Activated CD8-positive, alpha-beta memory T cell treated with anti-CD3 and anti-CD28 coated beads, Interleukin-2, amount 10 ng/mL, durations not matched to agents 7 days and 5 days (primary cell): ENCODE data around the gene SLC47A2. TPM values are rescaled to one million over a fixed set of nuclear protein-coding genes. Genes with fewer than 3 reads are reported as not detected.

Experiments
- ATAC-seq: fragments of 150-1000 bp; cut with Tn5 transposase; one replicate; pipeline ENCODE4 v1.10.0; 2021; ENCODE audit warnings: moderate library complexity
- CTCF ChIA-PET: fragments of 350-600 bp; sonication (Branson Sonifier 250); formaldehyde crosslinking; loops from one replicate; lab custom pipeline; 2021; ENCODE audit warnings: antibody characterized with exemption; lab: Charles Lee
- DNase-seq: peaks from one replicate; pipeline ENCODE4 v3.0.0-alpha.2; 2020
- H3K27ac Mint-ChIP-seq: one replicate; pipeline ENCODE4 v1.8.0; 2021; ENCODE audit warnings: mild to moderate bottlenecking, mixed read lengths
- H3K27me3 Mint-ChIP-seq: one replicate; pipeline ENCODE4 v1.8.0; 2021; ENCODE audit warnings: mixed read lengths
- H3K36me3 Mint-ChIP-seq: one replicate; pipeline ENCODE4 v1.8.0; 2021; ENCODE audit warnings: mild to moderate bottlenecking, mixed read lengths
- H3K4me1 Mint-ChIP-seq: one replicate; pipeline ENCODE4 v1.8.0; 2021; ENCODE audit warnings: mixed read lengths
- H3K4me3 Mint-ChIP-seq: one replicate; pipeline ENCODE4 v1.8.0; 2021; ENCODE audit warnings: mild to moderate bottlenecking, moderate library complexity, mixed read lengths
- H3K9me3 Mint-ChIP-seq: one replicate; pipeline ENCODE4 v1.8.0; 2022; ENCODE audit warnings: low read depth, mixed read lengths
- total RNA-seq, 2 experiments: library from RNA; stranded (reverse); gene quantifications; one replicate each; pipeline ENCODE4 v1.2.3, GENCODE V29; 2021

The SLC47A2 gene
- total RNA-seq, 2 experiments from 2014 or later: not detected

DNA sequence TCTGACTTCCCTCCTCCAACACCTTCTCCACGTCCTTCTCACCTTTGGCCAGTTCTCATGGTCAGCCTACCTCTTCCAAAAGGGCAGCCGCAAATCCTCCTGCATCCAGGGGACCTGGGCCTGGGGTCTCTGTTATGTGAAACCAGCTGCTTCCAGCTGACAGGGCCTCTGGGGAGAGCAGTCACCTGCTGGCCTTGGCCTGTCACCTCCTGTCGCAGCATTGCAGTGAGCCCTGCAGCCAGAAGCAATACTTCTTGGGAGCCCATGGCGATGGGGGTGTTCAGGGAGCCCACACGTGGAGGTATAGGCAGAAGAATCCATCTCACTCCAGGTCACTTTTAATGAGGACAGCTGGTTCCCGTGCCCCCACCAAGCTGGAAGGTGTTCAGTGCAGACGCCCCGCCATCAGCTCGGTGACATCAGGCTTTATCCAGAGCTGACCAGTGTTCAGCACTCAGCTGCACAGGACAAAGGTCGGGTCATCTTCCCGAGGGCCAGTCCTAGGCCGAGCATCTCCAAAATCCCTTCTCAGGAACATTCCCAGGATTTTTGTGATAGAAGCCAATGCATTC lies 1.7 kb upstream of the SLC47A2 start:
- no peaks in the 10 kb centered on the region for H3K27me3 Mint-ChIP-seq
- ATAC-seq (no peak), DNase-seq (no peak)
- no peaks in the 10 kb centered on the region for H3K4me1 Mint-ChIP-seq
- CTCF ChIA-PET: no interaction called here
- no peak overlapping the region for H3K4me3 Mint-ChIP-seq
- no peaks in the 10 kb centered on the region for H3K9me3 Mint-ChIP-seq
- no peaks in the 10 kb centered on the region for H3K36me3 Mint-ChIP-seq
- no peak overlapping the region for H3K27ac Mint-ChIP-seq

DNA sequence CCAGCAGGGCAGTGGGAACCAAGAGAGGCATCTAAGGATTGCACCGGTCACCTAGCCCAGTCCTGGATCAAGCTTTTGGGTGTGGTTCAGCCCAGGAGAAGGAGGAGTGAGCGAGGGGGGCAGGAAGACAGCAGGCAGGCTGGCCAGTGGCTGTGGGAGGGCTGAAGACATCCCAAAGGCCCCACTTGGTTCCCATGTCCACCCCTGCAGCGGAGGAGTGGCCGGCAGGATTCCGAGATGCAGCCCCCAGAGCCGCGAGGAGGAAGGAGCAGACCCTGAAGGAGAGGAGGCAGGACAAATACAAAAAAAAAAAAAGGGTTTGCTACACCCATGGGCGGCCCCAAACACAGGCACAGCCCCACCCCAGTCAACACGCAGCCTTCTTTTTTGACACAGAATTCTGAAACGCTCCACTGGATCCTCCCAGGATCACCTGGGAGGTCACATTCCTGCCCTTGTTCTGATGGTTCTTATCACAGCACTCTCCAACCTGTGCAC lies 1.1 kb upstream of the SLC47A2 start:
- Mint-ChIP-seq H3K36me3 (no peaks in the 10 kb centered on the region), H3K9me3 (no peaks in the 10 kb centered on the region), H3K4me1 (no peaks in the 10 kb centered on the region), H3K4me3 (no peak overlapping the region), H3K27ac (no peak overlapping the region), H3K27me3 (no peaks in the 10 kb centered on the region)
- ATAC-seq: no peak
- CTCF ChIA-PET: no interaction called here
- no peak for DNase-seq

DNA sequence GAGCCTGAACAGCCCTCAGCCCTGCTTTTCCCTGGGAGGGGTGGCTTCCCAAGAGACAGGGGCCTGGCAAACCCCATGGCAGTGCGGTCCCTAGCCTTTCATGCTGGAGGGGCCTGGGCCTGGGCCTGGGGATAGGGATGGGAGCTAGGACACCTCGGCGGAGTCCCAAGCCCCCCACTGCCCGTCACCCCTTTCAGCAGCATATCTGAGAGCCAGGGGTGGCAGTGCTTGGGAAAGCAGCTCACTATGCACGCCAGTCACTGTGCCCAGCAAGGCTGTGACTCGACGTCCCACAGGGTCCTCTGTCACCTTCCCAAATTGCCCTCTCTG lies 612 bp upstream of the SLC47A2 start:
- Mint-ChIP-seq H3K27me3 (no peaks in the 10 kb centered on the region), H3K4me1 (no peaks in the 10 kb centered on the region), H3K4me3 (no peak overlapping the region), H3K36me3 (no peaks in the 10 kb centered on the region), H3K9me3 (no peaks in the 10 kb centered on the region), H3K27ac (no peak overlapping the region)
- DNase-seq (no peak), ATAC-seq (no peak)
- CTCF ChIA-PET: no interaction called here

DNA sequence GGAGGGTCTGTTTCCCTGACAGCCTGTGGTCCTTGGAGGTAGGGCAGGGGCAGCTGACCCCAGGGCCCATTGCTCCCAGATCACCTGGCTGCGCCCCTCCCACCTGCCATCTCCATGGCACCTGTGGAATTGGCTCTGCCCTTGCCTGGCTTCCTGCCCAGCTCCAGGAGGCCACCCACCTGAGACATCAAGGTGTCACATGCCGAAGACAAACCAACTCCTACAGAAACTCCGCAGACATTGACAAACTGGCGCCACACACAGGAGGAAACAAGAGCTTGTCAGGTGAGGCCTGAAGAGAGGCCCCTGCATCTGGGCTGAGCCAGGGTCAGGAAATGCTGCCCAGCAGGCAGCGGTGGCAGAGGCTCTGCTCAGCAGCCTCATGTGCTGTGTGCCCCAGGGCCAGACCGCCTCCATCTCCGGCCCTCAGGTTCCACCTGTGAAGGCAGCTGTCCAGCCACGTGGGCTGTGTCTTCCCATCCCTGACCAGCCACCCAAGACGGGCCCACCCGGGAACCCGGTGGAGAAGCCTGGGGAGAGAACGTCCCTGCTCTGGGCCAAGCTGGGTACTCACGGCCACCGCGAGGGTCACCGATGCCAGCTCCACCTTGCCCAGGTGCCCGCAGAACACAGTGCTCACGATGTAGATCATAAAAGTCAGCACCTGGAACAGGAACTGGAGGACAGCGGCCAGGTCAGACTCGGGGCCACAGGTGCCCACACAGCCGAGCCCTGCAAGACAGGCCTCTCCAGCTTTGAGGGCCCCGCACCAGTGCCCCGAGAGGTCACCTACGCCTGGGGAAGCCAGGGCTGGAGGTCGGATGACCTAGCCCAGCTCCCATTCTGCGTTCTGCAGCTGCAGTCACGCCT lies 1.6 kb downstream of the SLC47A2 start:
- no peak for ATAC-seq
- no peaks in the 10 kb centered on the region for H3K9me3 Mint-ChIP-seq
- DNase-seq: no peak
- no peaks in the 10 kb centered on the region for H3K36me3 Mint-ChIP-seq
- CTCF ChIA-PET: interaction anchor here (1.1 kb wide), 1 partner anchor 30 kb away, joined by 3 read pairs; no protein-coding TSS in a partner anchor
- no peak overlapping the region for H3K27ac Mint-ChIP-seq
- H3K4me3 Mint-ChIP-seq: no peak overlapping the region
- no peaks in the 10 kb centered on the region for H3K27me3 Mint-ChIP-seq
- no peaks in the 10 kb centered on the region for H3K4me1 Mint-ChIP-seq

DNA sequence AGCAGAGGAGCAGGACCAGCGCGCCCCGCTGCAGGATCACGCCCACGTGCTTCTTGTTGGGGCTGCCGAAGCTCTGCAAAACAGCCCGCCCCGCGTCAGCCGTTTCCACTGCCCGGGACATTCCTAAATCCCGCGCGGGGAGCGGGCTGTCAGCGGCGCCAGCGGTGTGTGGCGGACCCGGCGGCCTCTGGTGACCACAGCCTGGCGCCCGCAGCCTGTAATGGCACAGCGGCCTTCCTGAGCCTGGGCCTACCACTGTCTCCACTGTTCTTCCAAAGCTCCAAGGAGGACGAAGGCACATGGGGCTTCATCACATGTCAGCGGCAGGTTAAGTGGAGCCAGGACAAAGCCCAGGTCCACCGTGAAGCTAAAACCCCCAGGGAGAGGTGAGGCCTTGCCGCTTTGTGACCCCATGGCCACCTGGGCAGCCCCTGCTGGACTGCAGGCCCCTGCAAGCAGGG lies 2.5 kb downstream of the SLC47A2 start:
- Mint-ChIP-seq H3K4me1 (no peaks in the 10 kb centered on the region), H3K27ac (no peak overlapping the region), H3K9me3 (no peaks in the 10 kb centered on the region), H3K27me3 (no peaks in the 10 kb centered on the region), H3K4me3 (no peak overlapping the region), H3K36me3 (no peaks in the 10 kb centered on the region)
- CTCF ChIA-PET: no interaction called here
- ATAC-seq: no peak
- DNase-seq: no peak

DNA sequence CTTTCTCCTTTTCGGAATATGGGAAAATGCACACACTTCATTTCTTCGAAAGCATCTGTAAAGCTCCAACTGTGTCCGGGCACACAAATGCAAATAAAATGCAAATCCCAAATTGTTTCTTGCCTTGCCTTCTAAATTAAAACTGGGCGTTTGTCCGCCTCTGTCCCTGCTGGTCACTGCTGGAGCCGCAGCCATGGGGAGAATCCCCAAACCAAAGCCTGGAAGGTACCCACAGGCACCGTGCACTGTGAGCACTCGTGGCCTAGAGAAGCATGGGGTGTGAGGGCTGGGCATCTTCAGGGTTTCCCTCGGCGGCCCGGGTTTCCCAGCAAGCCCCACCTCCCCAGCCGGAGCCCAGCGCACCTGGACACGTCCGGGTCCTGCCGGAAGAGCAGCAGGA lies 2.9 kb downstream of the SLC47A2 start:
- CTCF ChIA-PET: no interaction called here
- H3K4me1 Mint-ChIP-seq: no peaks in the 10 kb centered on the region
- H3K9me3 Mint-ChIP-seq: no peaks in the 10 kb centered on the region
- H3K4me3 Mint-ChIP-seq: no peak overlapping the region
- no peaks in the 10 kb centered on the region for H3K27me3 Mint-ChIP-seq
- H3K27ac Mint-ChIP-seq: no peak overlapping the region
- no peak for ATAC-seq
- no peaks in the 10 kb centered on the region for H3K36me3 Mint-ChIP-seq
- DNase-seq: no peak

DNA sequence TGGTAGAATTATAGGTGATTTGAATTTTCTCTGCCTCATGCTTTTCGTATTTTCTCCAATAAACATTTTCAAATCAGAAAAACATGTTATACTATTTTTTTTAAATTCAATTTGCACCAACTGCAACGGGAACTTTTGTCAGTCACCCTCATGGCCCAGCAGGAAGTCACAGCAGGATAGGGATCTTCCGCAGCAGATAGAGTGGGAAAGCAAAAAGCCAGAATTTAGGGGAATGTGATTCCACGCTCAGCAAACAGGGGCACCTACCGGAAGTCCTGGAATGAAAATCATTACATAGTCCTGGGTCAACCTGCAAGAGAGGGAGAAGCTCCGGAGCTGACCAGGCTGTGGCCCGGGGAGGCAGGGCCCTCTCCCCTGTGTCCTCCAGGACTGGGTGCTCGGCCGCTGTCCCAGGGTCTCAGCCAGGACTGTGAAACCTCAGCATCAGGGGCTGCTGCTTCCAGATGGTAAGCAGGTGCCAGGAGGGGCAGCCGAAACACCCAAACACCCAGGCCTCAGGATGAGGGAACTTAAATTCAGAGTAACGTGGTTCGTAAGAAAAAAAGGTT lies 3.9 kb downstream of the SLC47A2 start:
- H3K27me3 Mint-ChIP-seq: no peaks in the 10 kb centered on the region
- ATAC-seq: no peak
- H3K4me1 Mint-ChIP-seq: no peaks in the 10 kb centered on the region
- CTCF ChIA-PET: no interaction called here
- H3K4me3 Mint-ChIP-seq: no peak overlapping the region
- H3K9me3 Mint-ChIP-seq: no peaks in the 10 kb centered on the region
- H3K36me3 Mint-ChIP-seq: no peaks in the 10 kb centered on the region
- no peak for DNase-seq
- no peak overlapping the region for H3K27ac Mint-ChIP-seq

DNA sequence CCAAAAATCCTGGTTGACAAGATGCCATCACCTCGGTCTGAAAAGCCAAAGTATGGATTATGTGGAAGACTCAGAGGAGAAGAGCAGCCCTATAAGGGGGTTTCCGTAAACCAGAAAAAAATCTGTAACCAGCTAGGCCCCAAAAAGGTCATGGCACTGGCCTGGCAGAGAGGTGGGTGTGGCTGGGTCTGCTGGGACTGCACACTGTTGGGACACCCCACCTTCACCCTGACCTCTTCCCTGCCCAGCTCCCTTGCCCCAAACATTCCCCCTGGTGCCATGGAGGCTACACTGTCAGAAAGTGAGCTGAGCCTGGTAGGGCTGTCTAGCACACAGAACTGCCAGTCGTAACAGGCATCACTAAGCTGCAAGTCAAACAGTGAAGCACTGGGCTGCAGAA lies 6.5 kb downstream of the SLC47A2 start:
- Mint-ChIP-seq H3K4me3 (no peak overlapping the region), H3K36me3 (no peaks in the 10 kb centered on the region), H3K27me3 (no peaks in the 10 kb centered on the region), H3K4me1 (no peaks in the 10 kb centered on the region), H3K27ac (no peak overlapping the region), H3K9me3 (no peaks in the 10 kb centered on the region)
- CTCF ChIA-PET: interaction anchor here (1.0 kb wide), 1 partner anchor 86 kb away, joined by 3 read pairs; no protein-coding TSS in a partner anchor
- no peak for ATAC-seq
- no peak for DNase-seq

DNA sequence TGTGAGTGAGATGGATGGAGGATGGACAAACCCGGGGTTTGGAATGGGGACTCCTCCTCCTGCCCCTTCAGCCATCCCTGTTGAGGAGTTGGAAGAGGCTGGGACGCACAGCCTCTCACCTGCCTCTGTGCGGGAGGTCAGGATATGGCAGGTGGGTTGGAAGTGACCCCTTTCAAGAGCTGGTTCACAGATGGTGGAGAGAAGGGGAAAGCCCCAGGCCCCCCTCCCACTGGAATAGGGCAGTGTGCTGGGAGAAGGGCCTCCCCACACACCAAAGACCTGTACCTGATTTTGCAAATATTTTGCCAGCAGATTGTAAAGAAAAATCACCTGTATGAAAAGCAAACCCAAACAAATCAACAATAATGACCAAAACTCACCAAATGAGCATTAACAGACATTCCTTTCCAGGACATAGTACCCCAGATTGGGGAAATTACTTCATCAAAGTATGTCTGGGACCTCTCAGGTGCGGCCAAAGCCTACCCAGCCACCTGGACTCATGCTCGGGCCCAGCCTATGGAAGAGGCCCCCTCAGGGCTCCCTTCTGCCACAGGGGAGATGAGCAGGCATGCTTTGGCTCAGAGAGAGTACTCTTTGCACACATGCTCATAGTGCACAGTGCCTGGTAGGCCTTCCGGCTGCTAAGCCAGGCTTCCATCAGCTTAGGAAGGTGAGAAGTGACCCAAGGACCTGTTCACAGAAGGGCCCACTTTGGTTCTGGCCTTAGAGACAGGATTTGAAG lies 7.8 kb downstream of the SLC47A2 start:
- H3K27me3 Mint-ChIP-seq: no peaks in the 10 kb centered on the region
- ATAC-seq (no peak), DNase-seq (peak; percentile 32)
- no peak overlapping the region for H3K27ac Mint-ChIP-seq
- H3K36me3 Mint-ChIP-seq: no peaks in the 10 kb centered on the region
- H3K4me1 Mint-ChIP-seq: no peaks in the 10 kb centered on the region
- H3K9me3 Mint-ChIP-seq: no peaks in the 10 kb centered on the region
- CTCF ChIA-PET: no interaction called here
- H3K4me3 Mint-ChIP-seq: no peak overlapping the region

DNA sequence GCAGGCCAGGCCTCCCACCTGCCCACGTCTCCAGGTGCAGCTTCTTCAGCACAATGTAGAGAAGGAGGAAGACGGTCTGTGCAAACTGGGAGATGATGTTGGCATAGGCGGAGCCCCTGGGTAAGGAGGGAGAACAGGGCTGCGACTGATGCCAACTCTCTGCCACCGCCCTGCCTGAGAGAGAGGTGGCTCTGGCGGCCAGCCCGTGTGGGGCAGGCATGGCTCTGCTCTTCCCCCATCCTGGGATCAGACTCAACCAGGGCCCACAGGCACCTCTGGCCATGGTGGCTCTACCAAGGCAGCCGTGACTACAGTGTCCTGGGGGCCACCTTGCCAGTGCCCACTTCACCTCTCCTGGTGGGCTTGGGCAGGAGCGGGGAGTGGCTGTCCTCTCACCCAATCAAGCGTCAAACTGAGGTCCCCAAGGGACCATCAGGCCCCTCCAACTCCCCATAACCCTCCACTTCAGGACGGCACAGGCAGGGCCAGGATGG lies 8.6 kb downstream of the SLC47A2 start:
- Mint-ChIP-seq H3K9me3 (no peaks in the 10 kb centered on the region), H3K4me1 (no peaks in the 10 kb centered on the region), H3K27ac (no peak overlapping the region), H3K4me3 (no peak overlapping the region), H3K36me3 (no peaks in the 10 kb centered on the region), H3K27me3 (no peaks in the 10 kb centered on the region)
- CTCF ChIA-PET: no interaction called here
- peak; percentile 21 for DNase-seq
- ATAC-seq: no peak

DNA sequence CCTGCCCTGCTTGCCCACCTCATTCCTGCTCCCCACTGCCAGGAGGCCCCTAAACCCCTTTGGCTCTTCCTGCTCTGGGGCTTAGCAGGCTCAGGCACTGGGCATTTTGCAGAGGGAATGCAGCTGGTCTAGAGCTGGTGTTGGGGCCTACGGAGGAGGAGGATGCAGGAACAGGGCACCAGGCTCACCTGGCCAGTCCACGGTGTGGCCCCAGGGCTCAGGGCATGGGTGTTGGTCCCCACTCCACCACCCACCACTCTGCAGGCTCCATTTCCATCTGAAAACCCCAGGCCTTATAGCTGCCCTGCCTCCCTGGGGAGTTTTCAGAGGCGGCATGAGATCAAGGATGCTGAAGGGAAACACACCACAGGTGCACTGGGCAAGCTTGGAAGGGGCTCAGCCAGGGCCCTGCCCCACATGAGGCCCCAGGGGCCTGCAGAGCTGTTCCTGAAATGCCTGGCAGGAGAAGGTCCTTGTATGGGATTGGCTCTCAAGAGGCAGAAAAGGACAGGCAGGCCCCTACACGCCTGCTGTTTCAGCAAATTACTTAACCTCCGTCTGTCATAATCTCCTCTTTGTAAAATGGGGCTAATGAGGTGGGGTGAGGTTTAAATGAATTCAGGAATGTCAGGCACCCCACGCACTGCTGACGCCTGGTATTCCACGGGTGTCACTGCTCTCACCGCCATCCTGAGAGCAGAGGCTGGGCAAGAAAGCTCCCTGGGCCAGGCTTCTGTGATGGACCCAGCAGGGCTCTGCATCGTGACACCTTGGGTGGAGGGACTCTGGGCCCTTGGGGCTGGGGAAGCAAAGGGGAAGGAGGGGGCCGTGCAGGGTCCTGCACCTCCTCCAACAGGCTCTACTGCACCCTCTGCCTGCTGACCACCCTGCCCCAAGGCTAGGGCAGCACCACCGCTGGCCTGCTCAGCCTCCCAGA lies 9.3 kb downstream of the SLC47A2 start:
- no peaks in the 10 kb centered on the region for H3K36me3 Mint-ChIP-seq
- DNase-seq (peak; percentile 35), ATAC-seq (no peak)
- no peaks in the 10 kb centered on the region for H3K27me3 Mint-ChIP-seq
- CTCF ChIA-PET: no interaction called here
- H3K4me1 Mint-ChIP-seq: no peaks in the 10 kb centered on the region
- no peaks in the 10 kb centered on the region for H3K9me3 Mint-ChIP-seq
- H3K27ac Mint-ChIP-seq: no peak overlapping the region
- no peak overlapping the region for H3K4me3 Mint-ChIP-seq
